Activated B cell treated with CpG ODN at 0.5 μM for 24 hours (primary cell): ENCODE data around the gene CYBA. TPM values are rescaled to one million over a fixed set of nuclear protein-coding genes. Genes with fewer than 3 reads are reported as not detected.

ENCODE experiments used
- ATAC-seq: fragments of 200-7000 bp; cut with Tn5 transposase; one replicate; pipeline ENCODE4 v1.10.0; 2021; ENCODE audit warnings: low read depth, mild to moderate bottlenecking, moderate library complexity
- CTCF ChIA-PET: fragments of 350-600 bp; sonication (Branson Sonifier 250); formaldehyde crosslinking; loops from one replicate; lab custom pipeline; 2021; ENCODE audit warnings: antibody characterized with exemption; lab: Charles Lee
- POLR2A ChIA-PET: fragments of 350-600 bp; sonication (Branson Sonifier 250); formaldehyde crosslinking; loops from one replicate; lab custom pipeline; 2021; ENCODE audit warnings: antibody characterized with exemption; lab: Charles Lee
- DNase-seq: peaks from one replicate; pipeline ENCODE4 v3.0.0; 2022
- H3K27ac Mint-ChIP-seq: one replicate; pipeline ENCODE4 v1.8.0; 2020; ENCODE audit warnings: mixed read lengths
- H3K27me3 Mint-ChIP-seq: one replicate; pipeline ENCODE4 v1.8.0; 2021; ENCODE audit warnings: mixed read lengths
- H3K36me3 Mint-ChIP-seq: one replicate; pipeline ENCODE4 v1.8.0; 2021; ENCODE audit warnings: low read depth, mixed read lengths
- H3K4me1 Mint-ChIP-seq: one replicate; pipeline ENCODE4 v1.8.0; 2021; ENCODE audit warnings: mixed read lengths
- H3K4me3 Mint-ChIP-seq: one replicate; pipeline ENCODE4 v1.8.0; 2020; ENCODE audit warnings: mild to moderate bottlenecking, mixed read lengths
- H3K9me3 Mint-ChIP-seq: one replicate; pipeline ENCODE4 v1.8.0; 2020; ENCODE audit warnings: mixed read lengths
- CTCF ChIP-seq: fragments of 200-600 bp; IDR thresholded peaks from one replicate; pipeline ENCODE4 v1.8.0; 2022; ENCODE audit warnings: antibody characterized with exemption, mild to moderate bottlenecking
- intact Hi-C: fragments of 100-400 bp; cut with micrococcal nuclease; formaldehyde crosslinking; loops from one replicate; pipeline ENCODE4 v1.15.1; 2024
- total RNA-seq: library from RNA; stranded (reverse); gene quantifications from 2 replicates; pipeline ENCODE4 v1.2.3, GENCODE V29; 2022

The CYBA gene
- total RNA-seq, 1 donor from 2014 or later, result 456 TPM

GRCh38 chr16:88654363-88655052, 3.7 kb upstream of the CYBA start:
- no peak for TF ChIP-seq CTCF
- DNase-seq (no peak), ATAC-seq (no peak)
- no peaks in the 10 kb centered on the region for H3K27me3 Mint-ChIP-seq
- peaks cover 41% of the 10 kb centered on the region for H3K36me3 Mint-ChIP-seq
- POLR2A ChIA-PET, result no interaction called here
- no peaks in the 10 kb centered on the region for H3K9me3 Mint-ChIP-seq
- no peak overlapping the region for H3K27ac Mint-ChIP-seq
- peaks cover 24% of the 10 kb centered on the region for H3K4me1 Mint-ChIP-seq
- no peak overlapping the region for H3K4me3 Mint-ChIP-seq
- CTCF ChIA-PET, result no interaction called here
- intact Hi-C loops, result loop anchor here (5.0 kb wide), 2 partner anchors 203 to 313 kb away; partner anchors contain the start of genes GALNS and TRAPPC2L

GRCh38 chr16:88653596-88654362, 2.9 kb upstream of the CYBA start:
- H3K4me1 Mint-ChIP-seq, result peaks cover 28% of the 10 kb centered on the region
- TF ChIP-seq CTCF, result no peak
- CTCF ChIA-PET, result no interaction called here
- POLR2A ChIA-PET, result interaction anchor here (0.7 kb wide), 1 partner anchor 9 kb away, joined by 3 read pairs; the partner anchor contains the start of gene MVD
- ATAC-seq, result no peak
- intact Hi-C loops, result loop anchor here (5.0 kb wide), 2 partner anchors 204 to 314 kb away; partner anchors contain the start of genes GALNS and TRAPPC2L
- H3K4me3 Mint-ChIP-seq, result no peak overlapping the region
- H3K27ac Mint-ChIP-seq, result no peak overlapping the region
- peaks cover 43% of the 10 kb centered on the region for H3K36me3 Mint-ChIP-seq
- no peaks in the 10 kb centered on the region for H3K27me3 Mint-ChIP-seq
- no peaks in the 10 kb centered on the region for H3K9me3 Mint-ChIP-seq
- no peak for DNase-seq

- Mint-ChIP-seq H3K9me3 (no peaks in the 10 kb centered on the region), H3K27ac (peak overlapping the region; percentile 12), H3K27me3 (no peaks in the 10 kb centered on the region), H3K4me1 (peaks cover 33% of the 10 kb centered on the region), H3K4me3 (no peak overlapping the region), H3K36me3 (peaks cover 42% of the 10 kb centered on the region)
- intact Hi-C loops, result loop anchor here (5.0 kb wide), 2 partner anchors 204 to 314 kb away; partner anchors contain the start of genes GALNS and TRAPPC2L
- no peak for DNase-seq
- TF ChIP-seq CTCF, result no peak
- ATAC-seq, result no peak
- POLR2A ChIA-PET, result interaction anchor here (0.7 to 4.2 kb wide), 3 partner anchors 10 to 51 kb away, joined by 3 to 31 read pairs (median 3); partner anchors contain the start of gene MVD
- CTCF ChIA-PET, result no interaction called here
These were observed 2.2 kb upstream of the CYBA start for GRCh38 chr16:88653101-88653500.

GRCh38 chr16:88652762-88653063, 1.9 kb upstream of the CYBA start:
- Mint-ChIP-seq H3K9me3 (no peaks in the 10 kb centered on the region), H3K4me3 (no peak overlapping the region), H3K36me3 (peaks cover 42% of the 10 kb centered on the region), H3K27ac (no peak overlapping the region), H3K4me1 (peaks cover 36% of the 10 kb centered on the region), H3K27me3 (no peaks in the 10 kb centered on the region)
- no peak for DNase-seq
- TF ChIP-seq CTCF, result no peak
- ChIA-PET POLR2A (interaction anchor here (0.5 to 4.2 kb wide), 7 partner anchors 8 to 872 kb away, joined by 3 to 31 read pairs (median 4); partner anchors contain the start of gene MVD), CTCF (interaction anchor here (1.2 kb wide), 1 partner anchor 19 kb away, joined by 3 read pairs; no protein-coding TSS in a partner anchor)
- no peak for ATAC-seq
- intact Hi-C loops, result loop anchor here (5.0 kb wide), 2 partner anchors 205 to 315 kb away; partner anchors contain the start of genes GALNS and TRAPPC2L
